Mesothelial cell of epicardium (in vitro differentiated cells): ENCODE results near the gene TIFAB. TPM values are rescaled to one million over a fixed set of nuclear protein-coding genes. Genes with fewer than 3 reads are reported as not detected.

ENCODE experiments used
- DNase-seq, 2 experiments: peaks; one replicate each; pipeline ENCODE4 v3.0.0; 2021; ENCODE audit warnings: low spot score in 2 of 2; ENCODE audit not compliant: unreplicated experiment in 2 of 2
- H3K27ac Mint-ChIP-seq: 2 replicates; pipeline ENCODE4 v1.8.0; 2021; ENCODE audit warnings: mixed read lengths
- H3K27me3 Mint-ChIP-seq: 2 replicates; pipeline ENCODE4 v1.8.0; 2021; ENCODE audit warnings: low read depth, mixed read lengths
- H3K36me3 Mint-ChIP-seq: 2 replicates; pipeline ENCODE4 v1.8.0; 2021; ENCODE audit warnings: mixed read lengths
- H3K4me1 Mint-ChIP-seq: 2 replicates; pipeline ENCODE4 v1.8.0; 2021; ENCODE audit warnings: mixed read lengths
- H3K4me3 Mint-ChIP-seq: 2 replicates; pipeline ENCODE4 v1.8.0; 2021; ENCODE audit warnings: mild to moderate bottlenecking, moderate library complexity, mixed read lengths
- H3K9me3 Mint-ChIP-seq: 2 replicates; pipeline ENCODE4 v1.8.0; 2021; ENCODE audit warnings: mixed read lengths
- CTCF ChIP-seq: fragments of 200-600 bp; sonication (generic); IDR thresholded peaks from one replicate; pipeline ENCODE4 v1.5.0; 2021; ENCODE audit warnings: antibody characterized with exemption; ENCODE audit not compliant: unreplicated experiment
- total RNA-seq: library from RNA; stranded (reverse); gene quantifications from 3 replicates; pipeline ENCODE4 v1.2.1, GENCODE V29; 2021

Gene TIFAB
- total RNA-seq, 1 donor from 2014 or later: not detected

- H3K36me3 Mint-ChIP-seq: no peaks in the 10 kb centered on the region
- no peak overlapping the region for H3K4me3 Mint-ChIP-seq
- no peak overlapping the region for H3K27ac Mint-ChIP-seq
- TF ChIP-seq CTCF: no peak
- peaks cover 95% of the 10 kb centered on the region for H3K27me3 Mint-ChIP-seq
- peaks cover 33% of the 10 kb centered on the region for H3K4me1 Mint-ChIP-seq
- H3K9me3 Mint-ChIP-seq: no peaks in the 10 kb centered on the region
- DNase-seq: no peak
Measured at GRCh38 chr5:135492319-135492626, 40.1 kb upstream of the TIFAB start.

GRCh38 chr5:135491552-135492318, 39.6 kb upstream of the TIFAB start:
- Mint-ChIP-seq H3K4me3 (no peak overlapping the region), H3K27ac (no peak overlapping the region), H3K9me3 (no peaks in the 10 kb centered on the region), H3K27me3 (peaks cover 95% of the 10 kb centered on the region), H3K36me3 (no peaks in the 10 kb centered on the region), H3K4me1 (peaks cover 33% of the 10 kb centered on the region)
- no peak for DNase-seq
- TF ChIP-seq CTCF: no peak

- no peaks in the 10 kb centered on the region for H3K36me3 Mint-ChIP-seq
- H3K27me3 Mint-ChIP-seq: peaks cover 99% of the 10 kb centered on the region
- H3K4me3 Mint-ChIP-seq: no peak overlapping the region
- H3K9me3 Mint-ChIP-seq: no peaks in the 10 kb centered on the region
- H3K27ac Mint-ChIP-seq: no peak overlapping the region
- H3K4me1 Mint-ChIP-seq: peaks cover 33% of the 10 kb centered on the region
- no peak for TF ChIP-seq CTCF
- no peak for DNase-seq
Measured at GRCh38 chr5:135491038-135491551, 38.9 kb upstream of the TIFAB start.

- no peak overlapping the region for H3K27ac Mint-ChIP-seq
- H3K4me3 Mint-ChIP-seq: peak overlapping the region; percentile 74
- DNase-seq: no peak
- no peaks in the 10 kb centered on the region for H3K9me3 Mint-ChIP-seq
- H3K36me3 Mint-ChIP-seq: no peaks in the 10 kb centered on the region
- H3K27me3 Mint-ChIP-seq: peaks cover 100% of the 10 kb centered on the region
- peaks cover 33% of the 10 kb centered on the region for H3K4me1 Mint-ChIP-seq
- TF ChIP-seq CTCF: no peak
Measured at GRCh38 chr5:135490245-135491037, 38.3 kb upstream of the TIFAB start.

GRCh38 chr5:135489466-135490244, 37.5 kb upstream of the TIFAB start:
- no peaks in the 10 kb centered on the region for H3K36me3 Mint-ChIP-seq
- H3K4me3 Mint-ChIP-seq: peak overlapping the region; percentile 74
- no peaks in the 10 kb centered on the region for H3K9me3 Mint-ChIP-seq
- H3K4me1 Mint-ChIP-seq: peaks cover 33% of the 10 kb centered on the region
- H3K27ac Mint-ChIP-seq: no peak overlapping the region
- TF ChIP-seq CTCF: no peak
- DNase-seq: peak in 1 of 2 experiments; percentile 54
- H3K27me3 Mint-ChIP-seq: peaks cover 99% of the 10 kb centered on the region
